Measurements from ENCODE around the gene NELL1.
A peak's percentile ranks its signal among the peaks of the same experiment; 100 is the strongest.

NELL1 gene

GRCh38 chr11:20668844-20669819 lies at the start of gene NELL1:
Gene NELL1 (plus strand): TSS chr11:20669586.
- no peak for DNase-seq (ENCODE audit: low spot score)
- TF ChIP-seq CTCF (IDR thresholded peaks at IDR 0.05): no peak
- Histone ChIP-seq H3K4me3 (peak within 1 kb of the TSS; percentile 56), H3K27ac (no peak within 1 kb of the TSS)

- DNase-seq (ENCODE audit: low spot score): no peak
- TF ChIP-seq CTCF (IDR thresholded peaks at IDR 0.05): no peak
- H3K27ac ChIP-seq: no peak overlapping the region
- H3K4me3 ChIP-seq: no peak overlapping the region
These were observed 48.4 kb upstream of the NELL1 start for GRCh38 chr11:20620988-20621387.

GRCh38 chr11:20621679-20622078 lies 47.7 kb upstream of the NELL1 start:
- Histone ChIP-seq H3K4me3 (no peak overlapping the region), H3K27ac (no peak overlapping the region)
- DNase-seq (ENCODE audit: low spot score): no peak
- no peak for TF ChIP-seq CTCF (IDR thresholded peaks at IDR 0.05)

- no peak for DNase-seq (ENCODE audit: low spot score)
- no peak overlapping the region for H3K4me3 ChIP-seq
- TF ChIP-seq CTCF (IDR thresholded peaks at IDR 0.05): no peak
- H3K27ac ChIP-seq: no peak overlapping the region
These were observed 46.1 kb upstream of the NELL1 start for GRCh38 chr11:20623252-20623651.

GRCh38 chr11:20626279-20626678 lies 43.1 kb upstream of the NELL1 start:
- Histone ChIP-seq H3K27ac (no peak overlapping the region), H3K4me3 (no peak overlapping the region)
- no peak for DNase-seq (ENCODE audit: low spot score)
- no peak for TF ChIP-seq CTCF (IDR thresholded peaks at IDR 0.05)

GRCh38 chr11:20627026-20627425 lies 42.4 kb upstream of the NELL1 start:
- no peak for DNase-seq (ENCODE audit: low spot score)
- H3K4me3 ChIP-seq: no peak overlapping the region
- TF ChIP-seq CTCF (IDR thresholded peaks at IDR 0.05): no peak
- no peak overlapping the region for H3K27ac ChIP-seq

- Histone ChIP-seq H3K4me3 (no peak overlapping the region), H3K27ac (no peak overlapping the region)
- TF ChIP-seq CTCF (IDR thresholded peaks at IDR 0.05): no peak
- DNase-seq (ENCODE audit: low spot score): no peak
These were observed 41.7 kb upstream of the NELL1 start for GRCh38 chr11:20627701-20628100.

Data from coronary artery (tissue), 2 donors.